Heart right ventricle (tissue), 16 donors: ENCODE results near the gene SSH2. TPM values are rescaled to one million over a fixed set of nuclear protein-coding genes. Genes with fewer than 3 reads are reported as not detected.

ENCODE experiments used
- ATAC-seq, 8 donors: fragments of 200-7000 bp; cut with Tn5 transposase; one replicate each; pipeline ENCODE4 v1.9.1; 2020; ENCODE audit warnings: mild to moderate bottlenecking in 8 of 8, moderate library complexity in 8 of 8, moderate number of reproducible peaks in 1 of 8
- DNase-seq, 2 donors: peaks; one replicate each; pipeline ENCODE4 v3.0.0-alpha.2; 2020
- H3K27ac ChIP-seq, 10 donors: fragments of 200-600 bp; sonication (generic) in 2 of 10; one replicate each; pipeline versions ENCODE4 v1.5.0 to v1.8.0; 2020 to 2022; ENCODE audit warnings: mild to moderate bottlenecking in 3 of 10
- H3K27me3 ChIP-seq, 7 donors: fragments of 200-600 bp; one replicate each; pipeline ENCODE4 v1.8.0; 2021 to 2022; ENCODE audit warnings: mild to moderate bottlenecking in 2 of 7
- H3K36me3 ChIP-seq, 9 donors: fragments of 200-600 bp; sonication (generic) in 1 of 9; one replicate each; pipeline versions ENCODE4 v1.5.0 to v1.8.0; 2020 to 2022; ENCODE audit warnings: mild to moderate bottlenecking in 2 of 9
- H3K4me1 ChIP-seq, 9 donors: fragments of 200-600 bp; sonication (generic) in 1 of 9; one replicate each; pipeline versions ENCODE4 v1.5.0 to v1.8.0; 2020 to 2022; ENCODE audit warnings: mild to moderate bottlenecking in 4 of 9
- H3K4me3 ChIP-seq, 10 donors: fragments of 200-600 bp; sonication (generic) in 2 of 10; one replicate each; pipeline versions ENCODE4 v1.5.0 to v1.8.0; 2020 to 2022; ENCODE audit warnings: mild to moderate bottlenecking in 7 of 10, moderate library complexity in 2 of 10
- H3K9me3 ChIP-seq, 11 donors: fragments of 200-600 bp in 10 of 11; sonication (generic) in 2 of 11; one replicate each; pipeline versions ENCODE4 v1.5.0 to v1.8.0; 2013 to 2022; ENCODE audit warnings: mild to moderate bottlenecking in 2 of 11, control low read depth in 1 of 11, moderate library complexity in 1 of 11
- WGBS, 2 donors: extraction: QIAGEN DNeasy Blood & Tissue Kit; methylation state at CpG; one replicate each; pipeline ENCODE4 v1.1.7; 2013; ENCODE audit warnings: inconsistent platforms in 1 of 2; 5-methylcytosine and 5-hydroxymethylcytosine counted together
- intact Hi-C, 10 donors: fragments of 100-400 bp; cut with DNase I; formaldehyde crosslinking; loops; one replicate each; pipeline versions ENCODE4 v1.11.1 to v1.14.2; 2022
- polyA plus RNA-seq, 2 donors: library from polyadenylated mRNA; stranded (reverse); fragments of 200-250 nt; gene quantifications; one replicate each; pipeline ENCODE4 v1.2.3, GENCODE V29; 2013
- total RNA-seq, 10 donors: library from RNA; stranded (reverse); fragmentation: NEBNext Ultra II Directional in 3 of 10; extraction: Animal tissue kit (Norgen Biotek cat#: 25700) in 3 of 10; gene quantifications; one replicate each; pipeline versions ENCODE4 v1.2.1 to v1.2.4, GENCODE V29; 2021 to 2023
- TF ChIP-seq, protein P1 (sequence below), 9 donors: fragments of 200-600 bp; sonication (generic) in 2 of 9; IDR thresholded peaks; one replicate each; pipeline versions ENCODE4 v1.5.0 to v1.8.0; 2021 to 2022; ENCODE audit warnings: antibody characterized with exemption in 9 of 9, mild to moderate bottlenecking in 5 of 9, moderate library complexity in 1 of 9
- donor health status: Arrhythmogenic right ventricular cardiomyopathy.
- donor health status: ischemic (EF 13 %, LVEDD 7.1; RV severe dilation, severe dysfunction).
- donor health status: healthy with polysubstance abuse.
- donor health status: DM: no; HTN: yes; CAD: no.
- donor health status: DM: no; HTN: no; CAD: no.
- donor health status: ischemic (EF 25% LVEDD 6.9; RV normal size, moderate dysfunction).
- donor health status: ischemic (EF 25% LVEDD 5.7; RV mildly dilated, moderate dysfunction).
- donor health status: healthy.
- donor health status: DM: yes; HTN: yes; CAD: no.
- donor health status: Ischemic cardiomyopathy.
- donor health status: ischemic (EF 35%, LVEDD 5.7; RV mildly dilated, moderate dysfunction).
- donor health status: nonischemic (EF 11% LVEDD 7.7; RV severe dilation, severe dysfunction).
- donor health status: DM: yes; HTN: yes; CAD: no.
- donor health status: PGD.
- donor health status: ischemic (EF 29% LVEDD 5.4; RV normal size, mild dysfunction).
- donor health status: nonischemic (EF 23%, LVEDD 6.1; RV moderate dilation, normal function).

SSH2 gene
- total and polyA plus RNA-seq, 12 donors, result 17.9 to 42.9 (median 34.3) TPM

DNA sequence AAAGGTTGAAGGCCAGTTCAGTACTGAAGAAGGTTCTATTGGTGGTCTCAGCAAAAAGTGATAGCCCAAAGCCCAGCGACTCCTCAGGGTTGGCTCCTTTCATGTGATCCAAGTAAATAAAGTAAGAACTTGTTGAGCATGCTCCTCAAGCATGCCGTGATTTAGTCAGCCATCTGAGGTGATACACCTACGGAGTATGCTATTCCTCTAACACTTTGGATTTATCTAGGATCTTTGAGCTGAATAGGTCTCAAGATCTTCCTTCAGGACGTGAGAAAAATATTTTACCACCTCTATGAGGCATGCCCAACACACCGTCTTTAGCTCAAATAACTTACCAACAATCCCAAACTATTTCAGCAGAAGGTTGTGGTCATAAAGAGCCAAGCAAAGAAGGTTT, 154.0 kb downstream of the SSH2 start:
- TF ChIP-seq, protein P1, sequence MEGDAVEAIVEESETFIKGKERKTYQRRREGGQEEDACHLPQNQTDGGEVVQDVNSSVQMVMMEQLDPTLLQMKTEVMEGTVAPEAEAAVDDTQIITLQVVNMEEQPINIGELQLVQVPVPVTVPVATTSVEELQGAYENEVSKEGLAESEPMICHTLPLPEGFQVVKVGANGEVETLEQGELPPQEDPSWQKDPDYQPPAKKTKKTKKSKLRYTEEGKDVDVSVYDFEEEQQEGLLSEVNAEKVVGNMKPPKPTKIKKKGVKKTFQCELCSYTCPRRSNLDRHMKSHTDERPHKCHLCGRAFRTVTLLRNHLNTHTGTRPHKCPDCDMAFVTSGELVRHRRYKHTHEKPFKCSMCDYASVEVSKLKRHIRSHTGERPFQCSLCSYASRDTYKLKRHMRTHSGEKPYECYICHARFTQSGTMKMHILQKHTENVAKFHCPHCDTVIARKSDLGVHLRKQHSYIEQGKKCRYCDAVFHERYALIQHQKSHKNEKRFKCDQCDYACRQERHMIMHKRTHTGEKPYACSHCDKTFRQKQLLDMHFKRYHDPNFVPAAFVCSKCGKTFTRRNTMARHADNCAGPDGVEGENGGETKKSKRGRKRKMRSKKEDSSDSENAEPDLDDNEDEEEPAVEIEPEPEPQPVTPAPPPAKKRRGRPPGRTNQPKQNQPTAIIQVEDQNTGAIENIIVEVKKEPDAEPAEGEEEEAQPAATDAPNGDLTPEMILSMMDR (IDR thresholded peaks at IDR 0.05), result no peak
- WGBS, 2 donors, result 96 to 97% methylated on average over 5 of the region's 5 CpGs
- H3K4me3 ChIP-seq, result no peak overlapping the region
- DNase-seq (no peak), ATAC-seq (no peak)
- H3K36me3 ChIP-seq, result no peaks in the 10 kb centered on the region
- H3K9me3 ChIP-seq, result no peaks in the 10 kb centered on the region
- peaks cover 0 to 14% (median 9%) of the 10 kb centered on the region in 9 donors for H3K4me1 ChIP-seq
- H3K27ac ChIP-seq, result no peak overlapping the region
- intact Hi-C loops, result loop anchor here in 7 of 10 donors (5.0 to 10.0 kb wide), 4 partner anchors 139 to 194 kb away; no protein-coding TSS in a partner anchor
- H3K27me3 ChIP-seq, result no peaks in the 10 kb centered on the region

DNA sequence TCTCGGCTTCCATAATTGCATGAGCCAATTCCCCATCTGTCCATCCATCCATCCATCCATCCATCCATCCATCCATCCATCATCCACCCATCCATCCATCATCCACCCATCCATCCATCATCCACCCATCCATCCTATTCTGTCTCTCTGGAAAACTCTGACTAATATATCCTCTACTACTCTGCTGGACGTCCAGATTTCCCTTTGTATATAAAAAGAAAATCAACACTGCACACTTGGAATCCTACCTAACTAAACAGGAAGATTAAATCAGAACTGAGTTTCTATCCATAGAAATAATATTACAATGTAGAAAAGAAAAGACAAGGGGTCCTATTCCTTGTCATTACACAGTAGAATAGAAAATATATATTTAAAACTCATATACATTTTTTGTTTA, 157.0 kb downstream of the SSH2 start:
- Histone ChIP-seq H3K27me3 (no peaks in the 10 kb centered on the region), H3K9me3 (no peaks in the 10 kb centered on the region), H3K4me1 (peaks cover 0 to 7% (median 0%) of the 10 kb centered on the region in 9 donors), H3K4me3 (no peak overlapping the region), H3K27ac (no peak overlapping the region), H3K36me3 (no peaks in the 10 kb centered on the region)
- ATAC-seq, result no peak
- 83 to 85% methylated on average over 2 of the region's 2 CpGs for WGBS, 2 donors
- intact Hi-C loops, result loop anchor here in 1 of 10 donors (10.0 kb wide), 1 partner anchor 158 kb away; no protein-coding TSS in a partner anchor
- TF ChIP-seq, protein P1 (IDR thresholded peaks at IDR 0.05), result no peak
- no peak for DNase-seq

DNA sequence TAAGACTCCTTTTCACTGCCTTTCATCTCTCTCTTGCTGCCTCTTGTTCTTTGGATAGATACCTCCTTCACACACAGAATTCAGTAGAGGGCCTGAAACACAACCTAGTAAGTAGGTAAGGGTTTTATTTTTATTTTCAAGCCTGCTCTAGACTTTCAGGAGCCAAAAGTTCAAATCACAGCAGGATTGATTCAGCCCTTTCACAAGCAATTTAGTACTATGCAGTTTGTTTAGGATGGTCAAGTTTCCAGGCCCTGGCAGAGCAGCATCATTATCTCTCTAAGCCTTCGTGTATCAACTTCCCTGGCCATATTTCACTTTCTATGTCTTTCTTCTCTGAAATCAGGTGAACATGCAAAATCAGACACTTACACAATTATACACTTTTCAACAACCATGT, 158.5 kb downstream of the SSH2 start:
- no peak for DNase-seq
- no peaks in the 10 kb centered on the region for H3K9me3 ChIP-seq
- H3K36me3 ChIP-seq, result no peaks in the 10 kb centered on the region
- peaks cover 0 to 7% (median 0%) of the 10 kb centered on the region in 9 donors for H3K4me1 ChIP-seq
- WGBS, 2 donors, result 85 to 87% methylated on average over 1 of the region's 1 CpG
- no peak overlapping the region for H3K27ac ChIP-seq
- TF ChIP-seq, protein P1 (IDR thresholded peaks at IDR 0.05), result no peak
- H3K27me3 ChIP-seq, result no peaks in the 10 kb centered on the region
- intact Hi-C loops, result loop anchor here in 1 of 10 donors (10.0 kb wide), 1 partner anchor 157 kb away; no protein-coding TSS in a partner anchor
- no peak for ATAC-seq
- H3K4me3 ChIP-seq, result no peak overlapping the region

DNA sequence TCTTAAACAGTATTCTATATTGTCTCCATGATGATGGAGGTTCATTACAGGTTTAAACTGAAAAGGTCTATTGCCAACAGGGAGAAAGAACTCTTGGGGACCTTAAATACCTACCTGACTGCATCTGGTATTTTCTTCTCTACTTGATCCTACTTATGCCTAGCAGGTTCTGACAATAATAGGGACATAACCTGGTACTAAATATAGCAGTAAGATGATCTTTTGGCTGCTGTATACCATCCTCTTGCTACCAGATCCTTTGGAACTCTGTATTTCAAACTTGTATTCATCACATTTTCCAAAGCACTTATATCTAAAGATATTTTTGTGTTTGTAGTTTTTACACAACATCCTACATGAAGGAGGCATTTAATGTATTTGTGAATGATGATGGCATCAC, 160.8 kb downstream of the SSH2 start:
- Histone ChIP-seq H3K4me3 (no peak overlapping the region), H3K27me3 (no peaks in the 10 kb centered on the region), H3K36me3 (no peaks in the 10 kb centered on the region), H3K27ac (no peak overlapping the region), H3K4me1 (peaks cover 0 to 7% (median 0%) of the 10 kb centered on the region in 9 donors), H3K9me3 (no peaks in the 10 kb centered on the region)
- intact Hi-C loops, result no loop called here
- DNase-seq (no peak), ATAC-seq (no peak)
- TF ChIP-seq, protein P1 (IDR thresholded peaks at IDR 0.05), result no peak
